ENCODE data around the gene BTBD9. TPM values are rescaled to one million over a fixed set of nuclear protein-coding genes. Genes with fewer than 3 reads are reported as not detected.

The BTBD9 gene
- total RNA-seq, 1 donor from 2014 or later = 18.1 TPM

GRCh38 chr6:38176797-38177751, 462.7 kb downstream of the BTBD9 start:
- TF ChIP-seq CTCF (IDR thresholded peaks at IDR 0.05) = no peak
- H3K9me3 Mint-ChIP-seq (ENCODE audit: unreplicated experiment) = no peaks in the 10 kb centered on the region
- DNase-seq (ENCODE audit: extremely low spot score, unreplicated experiment) = no peak

GRCh38 chr6:38175786-38176185, 463.9 kb downstream of the BTBD9 start:
- no peaks in the 10 kb centered on the region for H3K27me3 Mint-ChIP-seq (ENCODE audit: unreplicated experiment)
- peaks cover 6% of the 10 kb centered on the region for H3K4me1 Mint-ChIP-seq (ENCODE audit: unreplicated experiment)
- no peaks in the 10 kb centered on the region for H3K9me3 Mint-ChIP-seq (ENCODE audit: unreplicated experiment)
- H3K4me3 Mint-ChIP-seq (ENCODE audit: unreplicated experiment) = no peak overlapping the region
- no peak for DNase-seq (ENCODE audit: extremely low spot score, unreplicated experiment)
- TF ChIP-seq CTCF (IDR thresholded peaks at IDR 0.05) = no peak
- peaks cover 9% of the 10 kb centered on the region for H3K36me3 Mint-ChIP-seq (ENCODE audit: unreplicated experiment)
- no peak overlapping the region for H3K27ac Mint-ChIP-seq (ENCODE audit: unreplicated experiment)

More at GRCh38 chr6:38176797-38177751, 462.7 kb downstream of the BTBD9 start:
- peaks cover 2% of the 10 kb centered on the region for H3K4me1 Mint-ChIP-seq (ENCODE audit: unreplicated experiment)
- peaks cover 9% of the 10 kb centered on the region for H3K36me3 Mint-ChIP-seq (ENCODE audit: unreplicated experiment)
- H3K27ac Mint-ChIP-seq (ENCODE audit: unreplicated experiment) = no peak overlapping the region
- H3K27me3 Mint-ChIP-seq (ENCODE audit: unreplicated experiment) = no peaks in the 10 kb centered on the region
- no peak overlapping the region for H3K4me3 Mint-ChIP-seq (ENCODE audit: unreplicated experiment)

DNA sequence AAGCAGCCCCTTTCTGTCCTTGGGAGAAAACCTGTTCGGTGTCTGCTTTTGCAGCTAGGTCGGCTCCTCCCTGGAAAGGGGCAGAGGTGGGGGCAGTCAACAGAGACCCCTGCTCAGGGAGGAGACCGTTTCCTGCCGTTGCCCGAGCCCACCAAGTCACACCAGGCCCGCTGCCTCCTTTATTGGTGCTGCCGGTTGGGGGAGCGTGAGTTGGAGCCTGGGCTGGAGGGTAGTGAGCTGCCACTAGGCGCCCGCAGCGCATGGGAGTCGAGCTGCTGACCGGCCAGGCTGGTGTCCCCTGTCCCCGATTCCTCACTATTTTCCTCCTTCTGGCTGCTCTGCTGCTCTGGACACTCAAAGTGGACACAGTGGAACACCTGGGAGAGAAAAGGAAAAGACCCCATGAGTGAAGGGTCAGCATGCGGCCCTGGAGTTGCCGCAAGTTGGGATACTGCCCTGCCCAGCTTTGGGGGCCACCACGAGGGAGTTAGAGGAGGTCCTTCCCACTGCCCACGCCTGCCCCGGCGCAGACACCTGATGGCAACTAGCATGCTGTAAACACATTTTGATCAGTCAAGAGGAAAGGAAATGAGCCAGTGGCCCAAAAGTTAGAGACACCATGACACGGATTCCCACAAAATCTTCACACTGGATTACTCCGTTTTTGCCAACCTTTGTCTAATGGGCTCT, 464.8 kb downstream of the BTBD9 start:
- Mint-ChIP-seq H3K4me3 (ENCODE audit: unreplicated experiment) (no peak overlapping the region), H3K4me1 (ENCODE audit: unreplicated experiment) (peaks cover 14% of the 10 kb centered on the region), H3K9me3 (ENCODE audit: unreplicated experiment) (no peaks in the 10 kb centered on the region), H3K36me3 (ENCODE audit: unreplicated experiment) (peaks cover 9% of the 10 kb centered on the region), H3K27me3 (ENCODE audit: unreplicated experiment) (no peaks in the 10 kb centered on the region), H3K27ac (ENCODE audit: unreplicated experiment) (no peak overlapping the region)
- TF ChIP-seq CTCF (IDR thresholded peaks at IDR 0.05) = no peak
- no peak for DNase-seq (ENCODE audit: extremely low spot score, unreplicated experiment)

GRCh38 chr6:38174315-38174714, 465.4 kb downstream of the BTBD9 start:
- no peak for DNase-seq (ENCODE audit: extremely low spot score, unreplicated experiment)
- Mint-ChIP-seq H3K4me3 (ENCODE audit: unreplicated experiment) (no peak overlapping the region), H3K27me3 (ENCODE audit: unreplicated experiment) (no peaks in the 10 kb centered on the region), H3K4me1 (ENCODE audit: unreplicated experiment) (peaks cover 16% of the 10 kb centered on the region), H3K9me3 (ENCODE audit: unreplicated experiment) (no peaks in the 10 kb centered on the region), H3K27ac (ENCODE audit: unreplicated experiment) (no peak overlapping the region), H3K36me3 (ENCODE audit: unreplicated experiment) (peaks cover 9% of the 10 kb centered on the region)
- no peak for TF ChIP-seq CTCF (IDR thresholded peaks at IDR 0.05)

- Mint-ChIP-seq H3K4me1 (ENCODE audit: unreplicated experiment) (peaks cover 16% of the 10 kb centered on the region), H3K4me3 (ENCODE audit: unreplicated experiment) (no peak overlapping the region), H3K9me3 (ENCODE audit: unreplicated experiment) (no peaks in the 10 kb centered on the region), H3K27ac (ENCODE audit: unreplicated experiment) (no peak overlapping the region), H3K27me3 (ENCODE audit: unreplicated experiment) (no peaks in the 10 kb centered on the region), H3K36me3 (ENCODE audit: unreplicated experiment) (peaks cover 9% of the 10 kb centered on the region)
- no peak for DNase-seq (ENCODE audit: extremely low spot score, unreplicated experiment)
- no peak for TF ChIP-seq CTCF (IDR thresholded peaks at IDR 0.05)
These were observed 465.8 kb downstream of the BTBD9 start for GRCh38 chr6:38173909-38174308.

All from osteocyte (in vitro differentiated cells).